ENCODE results near the gene RBM22.

- no peak for TF ChIP-seq CTCF (conservative IDR thresholded peaks at IDR 0.05; ENCODE audit: low read depth, low read length)
- TF ChIP-seq BHLHE40 (IDR thresholded peaks at IDR 0.05; ENCODE audit: low read depth, low read length) = no peak
- TF ChIP-seq CEBPB (IDR thresholded peaks at IDR 0.05; ENCODE audit: low read depth, low read length) = no peak
- TF ChIP-seq USF2 (IDR thresholded peaks at IDR 0.05; ENCODE audit: low read depth, low read length) = no peak
- no peak for TF ChIP-seq POLR2A (IDR thresholded peaks at IDR 0.05; ENCODE audit: low read depth, low read length)
- TF ChIP-seq MAFK (IDR thresholded peaks at IDR 0.05; ENCODE audit: low read depth, low read length) = no peak
- no peak for TF ChIP-seq MAZ (IDR thresholded peaks at IDR 0.05; ENCODE audit: borderline replicate concordance, low read depth, low read length)
- no peak for TF ChIP-seq RFX5 (IDR thresholded peaks at IDR 0.05; ENCODE audit: low read depth, low read length)
Observed at GRCh38 chr5:150658121-150658520, 42.7 kb downstream of the RBM22 start.

Data from IMR-90 (cell line).